ENCODE results near the gene PELI2. TPM values are rescaled to one million over a fixed set of nuclear protein-coding genes. Genes with fewer than 3 reads are reported as not detected.

Gene PELI2
- total RNA-seq, 1 experiment from 2014 or later = 23.5 TPM

- TF ChIP-seq IRF2 (CRISPR knock-in tag; IDR thresholded peaks at IDR 0.05; ENCODE audit: borderline replicate concordance, low read depth) = no peak
- TF ChIP-seq ZNF219 (CRISPR knock-in tag; IDR thresholded peaks at IDR 0.05; ENCODE audit: borderline replicate concordance) = no peak
- TF ChIP-seq HMGXB4 (CRISPR knock-in tag; IDR thresholded peaks at IDR 0.05) = no peak
- TF ChIP-seq ZNF532 (CRISPR knock-in tag; IDR thresholded peaks at IDR 0.05; ENCODE audit: borderline replicate concordance) = no peak
- TF ChIP-seq ZNF121 (CRISPR knock-in tag; IDR thresholded peaks at IDR 0.05) = no peak
- TF ChIP-seq NFYB (CRISPR knock-in tag; conservative IDR thresholded peaks at IDR 0.05; ENCODE audit: low read depth) = no peak
- TF ChIP-seq AR (CRISPR knock-in tag; IDR thresholded peaks at IDR 0.05) = no peak
- TF ChIP-seq CREM (CRISPR knock-in tag; IDR thresholded peaks at IDR 0.05) = no peak
- no peak for TF ChIP-seq RELA (CRISPR knock-in tag; IDR thresholded peaks at IDR 0.05; ENCODE audit: borderline replicate concordance)
- TF ChIP-seq KAT7 (CRISPR knock-in tag; IDR thresholded peaks at IDR 0.05; ENCODE audit: borderline replicate concordance) = no peak
- no peak for TF ChIP-seq AFF4 (CRISPR knock-in tag; IDR thresholded peaks at IDR 0.05; ENCODE audit: borderline replicate concordance)
- no peak for TF ChIP-seq TEAD4 (CRISPR knock-in tag; IDR thresholded peaks at IDR 0.05)
- ChIA-PET POLR2A (no interaction called here), CTCF (no interaction called here)
- H3K4me3 Mint-ChIP-seq = no peak overlapping the region
- H3K27ac Mint-ChIP-seq = no peak overlapping the region
- H3K36me3 Mint-ChIP-seq = no peaks in the 10 kb centered on the region
- DNase-seq (ENCODE audit: low spot score) (no peak), ATAC-seq (no peak)
- H3K27me3 Mint-ChIP-seq (ENCODE audit: low read depth) = no peaks in the 10 kb centered on the region
- H3K4me1 Mint-ChIP-seq = peaks cover 23% of the 10 kb centered on the region
- H3K9me3 Mint-ChIP-seq = peaks cover 6% of the 10 kb centered on the region; the same call in 1 of the 2 replicates
Observed at GRCh38 chr14:56194042-56194441, 75.8 kb downstream of the PELI2 start.

GRCh38 chr14:56195223-56195622 lies 77.0 kb downstream of the PELI2 start:
- ChIA-PET POLR2A (interaction anchor here (0.9 kb wide), 1 partner anchor 76 kb away, joined by 3 read pairs; no protein-coding TSS in a partner anchor), CTCF (no interaction called here)
- DNase-seq (ENCODE audit: low spot score) = peak; percentile 32
- Mint-ChIP-seq H3K4me1 (peaks cover 23% of the 10 kb centered on the region), H3K27ac (no peak overlapping the region), H3K4me3 (no peak overlapping the region), H3K27me3 (ENCODE audit: low read depth) (no peaks in the 10 kb centered on the region), H3K9me3 (peaks cover 4% of the 10 kb centered on the region; the same call in 1 of the 2 replicates), H3K36me3 (no peaks in the 10 kb centered on the region)
- TF ChIP-seq NR3C1 (CRISPR knock-in tag; conservative IDR thresholded peaks at IDR 0.05; ENCODE audit: low read depth) (no peak), IRF1 (CRISPR knock-in tag; IDR thresholded peaks at IDR 0.05) (no peak), ZNF512 (CRISPR knock-in tag; IDR thresholded peaks at IDR 0.05; ENCODE audit: borderline replicate concordance) (no peak), NFATC4 (CRISPR knock-in tag; IDR thresholded peaks at IDR 0.05) (no peak), MAX (CRISPR knock-in tag; IDR thresholded peaks at IDR 0.05) (no peak), E2F1 (CRISPR knock-in tag; IDR thresholded peaks at IDR 0.05) (no peak)
- ATAC-seq = peak; percentile 71

Data from WTC11 (cell line).